DMS79 (cell line): ENCODE results near the gene PPM1F.
"Not testable (repeated sequence)": the region's sequence is repeated elsewhere in the genome, so short reads cannot be mapped to it uniquely, and the experiment has no call there.

ENCODE experiments used
- DNase-seq: peaks from one replicate; lab custom pipeline; 2025; lab: John Stamatoyannopoulos, UW

PPM1F gene

DNA sequence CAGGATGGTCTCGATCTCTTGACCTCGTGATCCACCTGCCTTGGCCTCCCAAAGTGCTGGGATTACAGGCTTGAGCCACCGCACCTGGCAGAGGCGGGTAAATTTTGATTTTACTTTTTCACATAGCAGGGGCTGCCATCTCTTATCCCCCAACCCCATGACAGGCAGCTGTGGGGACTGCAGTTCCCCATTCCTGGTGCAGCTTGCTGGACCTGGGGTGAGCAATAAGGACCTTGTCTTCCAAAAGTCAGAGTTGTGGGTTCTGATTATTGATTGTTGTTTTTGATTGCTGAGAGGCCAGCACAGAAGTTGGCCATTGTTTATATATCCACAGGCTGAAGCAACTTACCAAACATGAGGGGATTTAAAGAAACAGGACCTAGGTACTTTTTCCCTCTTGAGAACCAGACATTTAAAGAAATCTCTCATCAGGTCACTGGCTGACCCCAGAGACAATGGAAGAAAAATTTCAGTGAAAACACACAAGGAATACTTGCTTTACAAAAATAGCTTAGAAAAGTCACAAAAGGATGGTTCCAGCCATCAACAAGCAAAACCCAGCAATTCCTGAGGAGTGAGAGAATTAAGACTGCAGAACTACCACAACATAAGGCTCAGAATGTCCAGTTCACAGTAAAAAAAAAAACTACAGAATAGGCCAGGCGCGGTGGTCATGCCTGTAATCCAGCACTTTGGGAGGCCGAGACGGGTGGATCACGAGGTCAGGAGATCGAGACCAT is 63.2 kb downstream of the PPM1F start:
- DNase-seq, result no peak

DNA sequence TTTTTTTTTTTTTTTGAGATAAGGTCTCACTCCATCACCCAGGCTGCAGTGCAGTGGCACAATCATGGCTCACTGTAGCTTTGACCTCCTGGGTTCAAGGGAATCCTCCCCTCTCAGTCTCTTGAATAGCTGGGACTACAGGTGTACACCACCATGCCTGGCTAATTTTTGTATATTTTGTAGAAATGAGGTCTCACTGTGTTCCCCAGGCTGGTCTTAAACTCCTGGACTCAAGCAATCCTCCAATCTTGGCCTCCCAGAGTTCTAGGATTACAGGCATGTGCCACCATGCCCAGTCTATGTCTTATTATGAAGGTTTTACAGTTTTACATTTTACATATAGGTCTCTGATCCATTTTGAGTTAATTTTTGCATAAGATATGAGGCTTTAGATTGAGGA is 64.8 kb downstream of the PPM1F start:
- DNase-seq, result no peak

DNA sequence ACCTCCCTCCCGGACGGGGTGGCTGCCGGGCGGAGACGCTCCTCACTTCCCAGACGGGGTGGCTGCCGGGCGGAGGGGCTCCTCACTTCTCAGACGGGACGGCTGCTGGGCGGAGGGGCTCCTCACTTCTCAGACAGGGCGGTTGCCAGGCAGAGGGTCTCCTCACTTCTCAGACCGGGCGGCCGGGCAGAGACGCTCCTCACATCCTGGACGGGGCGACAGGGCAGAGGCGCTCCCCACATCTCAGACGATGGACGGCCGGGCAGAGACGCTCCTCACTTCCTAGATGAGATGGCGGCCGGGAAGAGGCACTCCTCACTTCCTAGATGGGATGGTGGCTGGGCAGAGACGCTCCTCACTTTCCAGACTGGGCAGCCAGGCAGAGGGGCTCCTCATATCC is 68.7 kb downstream of the PPM1F start:
- DNase-seq, result not testable (repeated sequence)

DNA sequence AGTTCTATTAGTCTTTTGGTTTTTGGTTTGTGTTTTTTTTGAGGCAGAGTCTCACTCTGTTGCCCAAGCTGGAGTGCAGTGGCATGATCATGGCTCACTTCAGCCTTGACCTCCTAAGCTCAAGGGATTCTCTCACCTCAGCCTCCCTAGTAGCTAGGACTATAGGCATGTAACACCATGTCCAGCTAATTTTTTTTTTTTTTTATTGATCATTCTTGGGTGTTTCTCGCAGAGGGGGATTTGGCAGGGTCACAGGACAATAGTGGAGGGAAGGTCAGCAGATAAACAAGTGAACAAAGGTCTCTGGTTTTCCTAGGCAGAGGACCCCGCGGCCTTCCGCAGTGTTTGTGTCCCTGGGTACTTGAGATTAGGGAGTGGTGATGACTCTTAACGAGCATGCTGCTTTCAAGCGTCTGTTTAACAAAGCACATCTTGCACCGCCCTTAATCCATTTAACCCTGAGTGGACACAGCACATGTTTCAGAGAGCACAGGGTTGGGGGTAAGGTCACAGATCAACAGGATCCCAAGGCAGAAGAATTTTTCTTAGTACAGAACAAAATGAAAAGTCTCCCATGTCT is 69.8 kb downstream of the PPM1F start:
- DNase-seq, result not testable (repeated sequence)

DNA sequence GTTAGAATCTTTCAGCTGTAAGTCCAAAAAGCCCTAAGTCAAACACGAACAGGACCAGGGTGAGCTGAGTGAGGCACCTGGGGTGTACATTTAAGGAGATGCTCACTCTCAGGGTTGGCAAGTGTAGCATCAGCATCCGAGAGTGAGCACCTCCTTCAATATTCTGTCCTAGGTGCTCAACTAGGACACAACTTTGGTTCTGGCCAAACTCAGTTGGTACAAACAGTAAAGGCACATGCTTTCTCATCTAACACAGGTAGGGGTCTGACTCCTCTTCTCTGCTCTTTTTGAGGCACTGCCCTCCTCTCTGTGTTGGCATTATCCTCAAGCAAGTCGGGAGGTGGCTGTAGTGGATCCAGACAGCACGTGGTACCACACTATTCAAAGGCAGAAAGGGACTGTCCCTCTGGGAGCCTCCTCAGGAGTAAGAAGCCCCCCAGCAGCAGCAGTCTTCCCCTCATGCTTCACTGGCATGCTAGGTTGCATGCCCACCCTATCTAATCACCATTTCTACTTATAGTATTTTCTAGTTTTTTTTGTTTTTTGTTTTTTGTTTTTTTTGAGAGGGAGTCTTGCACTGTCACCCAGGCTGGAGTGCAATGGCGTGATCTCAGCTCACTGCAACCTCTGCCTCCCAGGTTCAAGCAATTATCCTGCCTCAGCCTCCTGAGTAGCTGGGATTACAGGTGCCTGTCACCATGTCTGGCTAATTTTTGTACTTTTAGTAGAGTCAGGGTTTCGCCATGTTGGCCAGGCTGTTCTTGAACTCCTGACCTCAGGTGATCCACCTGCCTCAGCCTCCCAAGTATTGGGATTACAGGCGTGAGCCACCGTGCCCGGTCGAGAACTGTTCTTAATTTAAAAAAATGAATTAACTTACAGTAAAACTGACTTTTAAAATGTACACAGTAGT is 70.6 kb downstream of the PPM1F start:
- no peak for DNase-seq

DNA sequence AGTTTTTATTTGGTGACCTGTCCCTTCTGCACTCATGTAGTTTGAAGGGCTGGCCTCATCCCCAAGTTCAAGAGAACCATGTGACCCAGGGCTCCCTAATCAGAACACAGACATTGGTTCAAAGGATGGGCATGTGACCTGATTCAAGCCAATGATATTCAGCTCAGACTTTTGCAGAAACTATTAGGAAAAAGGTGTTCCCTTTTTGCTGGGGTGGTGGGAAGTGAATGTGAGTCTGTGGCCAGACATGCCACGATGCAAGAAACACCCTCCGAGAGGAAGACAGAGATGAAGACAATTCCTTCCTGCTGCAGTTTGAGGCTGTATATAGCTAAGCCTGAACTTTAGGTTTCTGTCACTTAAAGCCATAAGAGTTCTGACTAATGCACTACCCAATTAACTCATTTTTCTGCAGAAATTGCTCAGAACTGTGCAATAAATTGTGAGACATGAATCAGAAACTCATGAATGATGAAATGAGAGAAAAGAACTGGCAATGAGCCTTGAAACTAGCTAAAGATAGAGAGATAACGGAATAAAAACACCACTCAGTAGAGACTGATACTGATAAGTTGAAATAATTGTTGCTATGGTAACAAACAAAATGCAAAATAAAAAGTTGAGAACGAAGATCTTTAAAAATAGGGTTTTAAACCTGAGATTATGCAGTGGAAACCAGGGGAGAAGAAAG is 76.0 kb downstream of the PPM1F start:
- no peak for DNase-seq

DNA sequence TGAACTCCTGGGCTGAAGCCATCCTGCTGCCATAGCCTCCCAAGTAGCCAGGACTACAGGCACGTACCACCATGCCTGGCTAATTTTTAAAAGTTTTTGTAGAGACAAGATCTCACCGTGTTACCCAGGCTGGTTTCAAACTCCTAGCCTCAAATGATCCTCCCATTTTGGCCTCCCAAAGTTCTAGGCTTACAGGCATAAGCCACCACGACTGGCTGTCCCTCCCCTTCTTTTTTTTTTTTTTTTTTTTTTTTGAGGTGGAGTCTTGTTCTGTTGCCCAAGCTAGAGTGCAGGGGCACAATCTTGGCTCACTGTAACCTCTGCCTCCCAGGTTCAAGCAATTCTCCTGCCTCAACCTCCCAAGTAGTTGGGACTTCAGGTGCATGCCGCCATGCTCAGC is 77.7 kb downstream of the PPM1F start:
- not testable (repeated sequence) for DNase-seq

DNA sequence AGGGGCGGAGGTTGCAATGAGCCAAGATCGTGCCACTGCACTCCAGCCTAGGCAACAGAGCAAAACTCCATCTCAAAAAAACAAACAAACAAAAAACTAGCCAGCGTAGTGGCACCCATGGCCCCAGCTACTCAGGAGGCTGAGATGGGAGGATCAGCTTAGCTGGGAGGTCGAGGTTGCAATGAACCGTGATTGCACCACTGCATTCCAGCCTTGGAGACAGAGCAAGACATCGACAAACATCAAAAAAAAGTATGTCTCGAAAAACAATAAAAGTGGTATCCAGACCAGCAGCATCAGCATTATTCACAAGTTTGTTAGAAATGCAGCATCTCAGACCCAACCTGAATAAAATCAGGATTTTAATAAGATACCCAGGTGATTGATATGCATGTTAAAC is 79.0 kb downstream of the PPM1F start:
- no peak for DNase-seq

DNA sequence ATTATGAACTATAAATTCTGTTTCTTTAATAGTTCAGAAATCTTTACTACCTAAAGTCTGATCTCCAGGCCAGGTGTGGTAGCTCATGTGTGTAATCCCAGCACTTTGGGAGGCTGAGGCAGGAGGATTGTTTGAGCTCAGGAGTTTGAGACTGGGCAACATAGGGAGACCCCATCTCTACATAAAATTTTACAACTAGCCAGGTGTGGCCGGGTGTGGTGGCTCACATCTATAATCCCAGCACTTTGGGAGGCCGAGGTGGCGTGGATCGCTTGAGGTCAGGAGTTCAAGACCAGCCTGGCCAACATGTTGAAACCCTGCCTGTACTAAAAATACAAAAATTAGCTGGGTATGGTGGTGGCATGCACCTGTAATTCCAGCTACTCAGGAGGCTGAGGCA is 79.9 kb downstream of the PPM1F start:
- not testable (repeated sequence) for DNase-seq
